ENCODE data around the gene ITGA7.

ITGA7 gene

DNA sequence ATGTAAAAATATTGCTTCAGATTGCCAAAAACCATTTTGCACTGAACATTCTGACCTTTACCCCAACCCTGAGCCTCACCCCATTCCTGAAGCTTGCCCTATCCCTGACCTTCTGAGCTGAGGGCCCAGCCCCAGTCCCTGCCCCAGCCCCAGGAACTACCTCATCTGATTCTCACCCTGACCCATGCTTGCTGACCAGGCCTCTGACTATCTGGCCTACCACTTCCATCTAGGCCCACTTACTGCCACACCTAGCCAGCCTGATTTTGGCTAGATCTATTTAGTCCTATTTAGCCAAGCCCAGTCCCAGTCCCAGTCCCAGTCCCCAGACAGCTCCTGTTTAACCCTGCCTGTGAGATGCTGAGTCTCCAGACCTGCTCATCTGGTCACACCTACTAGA is 37.4 kb downstream of the ITGA7 start:
- no peaks in the 10 kb centered on the region for H3K79me2 ChIP-seq (ENCODE audit: insufficient read depth, low read length)
- no peaks in the 10 kb centered on the region for H4K20me1 ChIP-seq (ENCODE audit: insufficient read depth, low read length, poor library complexity, severe bottlenecking)
- no peaks in the 10 kb centered on the region for H3K9me2 ChIP-seq (replicated peaks; ENCODE audit: low read depth, low read length)
- H3K9me3 ChIP-seq (ENCODE audit: insufficient read depth, low read depth, low read length), result no peaks in the 10 kb centered on the region
- H3K9ac ChIP-seq (ENCODE audit: low read depth, low read length, poor library complexity, severe bottlenecking), result no peak overlapping the region
- no peaks in the 10 kb centered on the region for H3K27me3 ChIP-seq (ENCODE audit: insufficient read depth, low read length, poor library complexity, severe bottlenecking)
- H3K4me2 ChIP-seq (ENCODE audit: low read depth, low read length, poor library complexity, severe bottlenecking), result no peak overlapping the region
- H3F3A ChIP-seq (ENCODE audit: low read depth), result no peaks in the 10 kb centered on the region
- H2AFZ ChIP-seq (ENCODE audit: low read length), result no peak overlapping the region
- H3K36me3 ChIP-seq (ENCODE audit: insufficient read depth, low read length), result no peaks in the 10 kb centered on the region
- TF ChIP-seq, protein P1, sequence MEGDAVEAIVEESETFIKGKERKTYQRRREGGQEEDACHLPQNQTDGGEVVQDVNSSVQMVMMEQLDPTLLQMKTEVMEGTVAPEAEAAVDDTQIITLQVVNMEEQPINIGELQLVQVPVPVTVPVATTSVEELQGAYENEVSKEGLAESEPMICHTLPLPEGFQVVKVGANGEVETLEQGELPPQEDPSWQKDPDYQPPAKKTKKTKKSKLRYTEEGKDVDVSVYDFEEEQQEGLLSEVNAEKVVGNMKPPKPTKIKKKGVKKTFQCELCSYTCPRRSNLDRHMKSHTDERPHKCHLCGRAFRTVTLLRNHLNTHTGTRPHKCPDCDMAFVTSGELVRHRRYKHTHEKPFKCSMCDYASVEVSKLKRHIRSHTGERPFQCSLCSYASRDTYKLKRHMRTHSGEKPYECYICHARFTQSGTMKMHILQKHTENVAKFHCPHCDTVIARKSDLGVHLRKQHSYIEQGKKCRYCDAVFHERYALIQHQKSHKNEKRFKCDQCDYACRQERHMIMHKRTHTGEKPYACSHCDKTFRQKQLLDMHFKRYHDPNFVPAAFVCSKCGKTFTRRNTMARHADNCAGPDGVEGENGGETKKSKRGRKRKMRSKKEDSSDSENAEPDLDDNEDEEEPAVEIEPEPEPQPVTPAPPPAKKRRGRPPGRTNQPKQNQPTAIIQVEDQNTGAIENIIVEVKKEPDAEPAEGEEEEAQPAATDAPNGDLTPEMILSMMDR (conservative IDR thresholded peaks at IDR 0.05; ENCODE audit: low read length), result no peak
- TF ChIP-seq EZH2phosphoT487 (IDR thresholded peaks at IDR 0.05; ENCODE audit: borderline replicate concordance), result no peak
- no peaks in the 10 kb centered on the region for H3K4me1 ChIP-seq (ENCODE audit: insufficient read depth, low read length, poor library complexity, severe bottlenecking)
- H3K4me3 ChIP-seq (ENCODE audit: low read length, poor library complexity, severe bottlenecking), result no peak overlapping the region

DNA sequence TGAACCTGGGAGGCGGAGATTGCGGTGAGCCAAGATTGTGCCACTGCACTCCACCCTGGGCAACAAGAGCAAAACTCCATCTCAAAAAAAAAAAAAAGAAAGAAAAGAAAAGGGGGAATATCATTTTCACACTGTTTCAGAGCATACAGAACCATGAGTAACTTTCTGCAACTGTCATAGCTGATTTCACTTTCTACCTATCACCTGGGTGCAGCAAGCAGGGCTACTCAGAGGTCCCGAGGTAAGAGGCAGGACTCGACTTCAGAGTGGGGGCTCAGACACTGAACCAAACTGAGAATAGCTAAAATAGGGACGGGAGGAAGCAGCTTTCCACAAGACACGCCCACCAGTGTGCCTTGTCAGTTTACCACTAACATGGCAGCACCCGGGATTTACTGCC is 41.2 kb downstream of the ITGA7 start:
- TF ChIP-seq, protein P1 (conservative IDR thresholded peaks at IDR 0.05; ENCODE audit: low read length), result no peak
- TF ChIP-seq EZH2phosphoT487 (IDR thresholded peaks at IDR 0.05; ENCODE audit: borderline replicate concordance), result no peak
- no peaks in the 10 kb centered on the region for H3K36me3 ChIP-seq (ENCODE audit: insufficient read depth, low read length)
- no peaks in the 10 kb centered on the region for H3K4me1 ChIP-seq (ENCODE audit: insufficient read depth, low read length, poor library complexity, severe bottlenecking)
- no peak overlapping the region for H3K9ac ChIP-seq (ENCODE audit: low read depth, low read length, poor library complexity, severe bottlenecking)
- no peaks in the 10 kb centered on the region for H3K27me3 ChIP-seq (ENCODE audit: insufficient read depth, low read length, poor library complexity, severe bottlenecking)
- H3F3A ChIP-seq (ENCODE audit: low read depth), result no peaks in the 10 kb centered on the region
- no peak overlapping the region for H3K4me3 ChIP-seq (ENCODE audit: low read length, poor library complexity, severe bottlenecking)
- no peaks in the 10 kb centered on the region for H4K20me1 ChIP-seq (ENCODE audit: insufficient read depth, low read length, poor library complexity, severe bottlenecking)
- no peaks in the 10 kb centered on the region for H3K9me3 ChIP-seq (ENCODE audit: insufficient read depth, low read depth, low read length)
- no peaks in the 10 kb centered on the region for H3K79me2 ChIP-seq (ENCODE audit: insufficient read depth, low read length)
- no peaks in the 10 kb centered on the region for H3K9me2 ChIP-seq (replicated peaks; ENCODE audit: low read depth, low read length)
- no peak overlapping the region for H3K4me2 ChIP-seq (ENCODE audit: low read depth, low read length, poor library complexity, severe bottlenecking)
- H2AFZ ChIP-seq (ENCODE audit: low read length), result no peak overlapping the region

DNA sequence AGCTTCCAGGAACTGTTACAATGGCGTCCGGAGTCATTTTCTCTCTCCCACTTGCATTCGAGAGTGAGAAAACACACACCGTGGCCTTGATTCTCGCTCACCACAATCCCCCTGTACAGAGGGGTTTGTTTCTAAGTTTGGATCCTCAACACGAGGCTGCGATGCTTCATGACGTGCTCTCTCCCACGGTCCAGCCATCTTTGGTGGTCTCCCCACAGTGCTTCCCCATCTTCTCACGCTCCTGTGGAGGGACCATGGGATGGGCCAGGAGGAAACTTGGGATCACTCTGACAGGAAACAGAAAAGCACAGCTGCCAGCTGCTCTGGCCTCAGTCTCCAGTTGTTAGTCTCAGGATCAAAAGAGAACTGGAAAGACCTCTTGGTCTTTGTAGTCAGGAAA is 42.9 kb downstream of the ITGA7 start:
- Histone ChIP-seq H3K9me3 (ENCODE audit: insufficient read depth, low read depth, low read length) (no peaks in the 10 kb centered on the region), H3K36me3 (ENCODE audit: insufficient read depth, low read length) (no peaks in the 10 kb centered on the region), H3K9ac (ENCODE audit: low read depth, low read length, poor library complexity, severe bottlenecking) (no peak overlapping the region), H3K27me3 (ENCODE audit: insufficient read depth, low read length, poor library complexity, severe bottlenecking) (no peaks in the 10 kb centered on the region), H3K4me2 (ENCODE audit: low read depth, low read length, poor library complexity, severe bottlenecking) (no peak overlapping the region), H3K4me3 (ENCODE audit: low read length, poor library complexity, severe bottlenecking) (no peak overlapping the region), H3K4me1 (ENCODE audit: insufficient read depth, low read length, poor library complexity, severe bottlenecking) (no peaks in the 10 kb centered on the region), H4K20me1 (ENCODE audit: insufficient read depth, low read length, poor library complexity, severe bottlenecking) (no peaks in the 10 kb centered on the region), H3K9me2 (replicated peaks; ENCODE audit: low read depth, low read length) (no peaks in the 10 kb centered on the region), H3K79me2 (ENCODE audit: insufficient read depth, low read length) (no peaks in the 10 kb centered on the region), H3F3A (ENCODE audit: low read depth) (no peaks in the 10 kb centered on the region), H2AFZ (ENCODE audit: low read length) (no peak overlapping the region)
- TF ChIP-seq, protein P1 (conservative IDR thresholded peaks at IDR 0.05; ENCODE audit: low read length), result no peak
- TF ChIP-seq EZH2phosphoT487 (IDR thresholded peaks at IDR 0.05; ENCODE audit: borderline replicate concordance), result no peak
